Thymus (tissue), 11 donors: Measurements from ENCODE around the gene SLC15A5. TPM values are rescaled to one million over a fixed set of nuclear protein-coding genes. Genes with fewer than 3 reads are reported as not detected.

Experiments
- DNase-seq, 9 donors: peaks; one replicate each; pipeline ENCODE4 v3.0.0-alpha.2; 2013; ENCODE audit warnings: low spot score in 9 of 9, low read depth in 6 of 9, missing footprints in 1 of 9
- H3K27ac ChIP-seq, 2 donors: one replicate each; pipeline ENCODE4 v1.5.1; 2013; ENCODE audit warnings: control low read depth in 1 of 2, low read depth in 1 of 2, low read length in 1 of 2, mild to moderate bottlenecking in 1 of 2, moderate library complexity in 1 of 2
- H3K27me3 ChIP-seq, 2 donors: one replicate each; pipeline ENCODE4 v1.5.1; 2013; ENCODE audit warnings: low read length in 1 of 2; ENCODE audit not compliant: control insufficient read depth in 2 of 2, insufficient read depth in 1 of 2
- H3K36me3 ChIP-seq, 2 donors: one replicate each; pipeline ENCODE4 v1.5.1; 2013; ENCODE audit warnings: low read length in 1 of 2, mild to moderate bottlenecking in 1 of 2, moderate library complexity in 1 of 2; ENCODE audit not compliant: control insufficient read depth in 2 of 2, insufficient read depth in 2 of 2
- H3K4me1 ChIP-seq, 2 donors: one replicate each; pipeline ENCODE4 v1.5.1; 2013; ENCODE audit warnings: low read length in 2 of 2; ENCODE audit not compliant: control insufficient read depth in 2 of 2, insufficient read depth in 2 of 2
- H3K4me3 ChIP-seq, 2 donors: one replicate each; pipeline ENCODE4 v1.5.1; 2013; ENCODE audit warnings: low read length in 2 of 2, control low read depth in 1 of 2, mild to moderate bottlenecking in 1 of 2
- H3K9me3 ChIP-seq, 2 donors: one replicate each; pipeline ENCODE4 v1.5.1; 2013; ENCODE audit warnings: low read length in 1 of 2, mild to moderate bottlenecking in 1 of 2; ENCODE audit not compliant: control insufficient read depth in 2 of 2, insufficient read depth in 1 of 2
- WGBS: extraction: QIAGEN DNeasy Blood & Tissue Kit; methylation state at CpG from one replicate; pipeline ENCODE4 v1.1.7; 2013; 5-methylcytosine and 5-hydroxymethylcytosine counted together
- polyA plus RNA-seq: library from polyadenylated mRNA; stranded (reverse); fragments of 200-250 nt; gene quantifications from one replicate; pipeline ENCODE4 v1.2.3, GENCODE V29; 2013
- total RNA-seq: library from RNA; stranded (reverse); fragments of 120-200 nt; gene quantifications from one replicate; pipeline ENCODE4 v1.2.4, GENCODE V29; 2013
- donor health status: healthy.

SLC15A5 gene
- total and polyA plus RNA-seq, 2 donors = not detected

GRCh38 chr12:16243487-16244412 is 33.7 kb downstream of the SLC15A5 start:
- Histone ChIP-seq H3K36me3 (no peaks in the 10 kb centered on the region), H3K4me3 (no peak overlapping the region), H3K27me3 (no peaks in the 10 kb centered on the region), H3K9me3 (no peaks in the 10 kb centered on the region), H3K27ac (no peak overlapping the region), H3K4me1 (no peaks in the 10 kb centered on the region)
- WGBS = 90% methylated on average over 9 of the region's 9 CpGs
- no peak for DNase-seq

GRCh38 chr12:16241346-16241745 is 36.1 kb downstream of the SLC15A5 start:
- Histone ChIP-seq H3K36me3 (no peaks in the 10 kb centered on the region), H3K27me3 (no peaks in the 10 kb centered on the region), H3K27ac (no peak overlapping the region), H3K4me1 (no peaks in the 10 kb centered on the region), H3K9me3 (no peaks in the 10 kb centered on the region), H3K4me3 (no peak overlapping the region)
- DNase-seq = no peak
- 87% methylated on average over 4 of the region's 4 CpGs for WGBS

GRCh38 chr12:16238661-16239060 is 38.8 kb downstream of the SLC15A5 start:
- WGBS = 79% methylated on average over 2 of the region's 2 CpGs

GRCh38 chr12:16229676-16230075 is 47.8 kb downstream of the SLC15A5 start:
- H3K27me3 ChIP-seq = no peaks in the 10 kb centered on the region
- H3K36me3 ChIP-seq = no peaks in the 10 kb centered on the region
- H3K27ac ChIP-seq = no peak overlapping the region
- H3K9me3 ChIP-seq = no peaks in the 10 kb centered on the region
- whole genome bisulfite sequencing = 69% methylated on average over 1 of the region's 1 CpG
- DNase-seq = no peak
- no peak overlapping the region for H3K4me3 ChIP-seq
- no peaks in the 10 kb centered on the region for H3K4me1 ChIP-seq

More at GRCh38 chr12:16238661-16239060, 38.8 kb downstream of the SLC15A5 start:
- DNase-seq = no peak
- Histone ChIP-seq H3K27ac (no peak overlapping the region), H3K9me3 (no peaks in the 10 kb centered on the region), H3K36me3 (no peaks in the 10 kb centered on the region), H3K4me1 (no peaks in the 10 kb centered on the region), H3K27me3 (no peaks in the 10 kb centered on the region), H3K4me3 (no peak overlapping the region)

GRCh38 chr12:16228067-16228466 is 49.4 kb downstream of the SLC15A5 start:
- Histone ChIP-seq H3K36me3 (no peaks in the 10 kb centered on the region), H3K27ac (no peak overlapping the region), H3K4me1 (no peaks in the 10 kb centered on the region), H3K4me3 (no peak overlapping the region), H3K9me3 (no peaks in the 10 kb centered on the region), H3K27me3 (no peaks in the 10 kb centered on the region)
- WGBS = 63% methylated on average over 2 of the region's 2 CpGs
- DNase-seq = no peak

GRCh38 chr12:16225692-16226091 is 51.8 kb downstream of the SLC15A5 start:
- DNase-seq = no peak
- no peaks in the 10 kb centered on the region for H3K27me3 ChIP-seq
- H3K4me1 ChIP-seq = no peaks in the 10 kb centered on the region
- no peak overlapping the region for H3K4me3 ChIP-seq
- WGBS = 75% methylated on average over 4 of the region's 4 CpGs
- no peaks in the 10 kb centered on the region for H3K36me3 ChIP-seq
- no peak overlapping the region for H3K27ac ChIP-seq
- H3K9me3 ChIP-seq = no peaks in the 10 kb centered on the region

- H3K9me3 ChIP-seq = no peaks in the 10 kb centered on the region
- H3K4me3 ChIP-seq = no peak overlapping the region
- no peaks in the 10 kb centered on the region for H3K4me1 ChIP-seq
- no peak for DNase-seq
- no peaks in the 10 kb centered on the region for H3K27me3 ChIP-seq
- no peaks in the 10 kb centered on the region for H3K36me3 ChIP-seq
- WGBS = 95% methylated on average over 3 of the region's 3 CpGs
- no peak overlapping the region for H3K27ac ChIP-seq
Measured at GRCh38 chr12:16224196-16224595, 53.3 kb downstream of the SLC15A5 start.

- no peaks in the 10 kb centered on the region for H3K27me3 ChIP-seq
- no peak overlapping the region for H3K4me3 ChIP-seq
- WGBS = 95% methylated on average over 2 of the region's 2 CpGs
- no peak overlapping the region for H3K27ac ChIP-seq
- DNase-seq = no peak
- H3K4me1 ChIP-seq = no peaks in the 10 kb centered on the region
- H3K9me3 ChIP-seq = no peaks in the 10 kb centered on the region
- H3K36me3 ChIP-seq = no peaks in the 10 kb centered on the region
Measured at GRCh38 chr12:16221776-16222175, 55.7 kb downstream of the SLC15A5 start.

- no peak for DNase-seq
- Histone ChIP-seq H3K9me3 (no peaks in the 10 kb centered on the region), H3K27me3 (no peaks in the 10 kb centered on the region), H3K4me1 (no peaks in the 10 kb centered on the region), H3K27ac (no peak overlapping the region), H3K36me3 (no peaks in the 10 kb centered on the region), H3K4me3 (no peak overlapping the region)
Measured at GRCh38 chr12:16220120-16220519, 57.4 kb downstream of the SLC15A5 start.
